HepG2 (cell line): ENCODE data around the gene TRIM31. TPM values are rescaled to one million over a fixed set of nuclear protein-coding genes. Genes with fewer than 3 reads are reported as not detected.

Experiments
- ATM ChIP-seq: fragments of 450-650 bp; IDR thresholded peaks from 2 replicates; pipeline ENCODE4 v1.7.1; 2017; ENCODE audit warnings: mild to moderate bottlenecking, borderline replicate concordance
- CSRNP1 ChIP-seq: sonication (generic); formaldehyde crosslinking; IDR thresholded peaks from 2 replicates; pipeline ENCODE4 v1.8.1; 2023; ENCODE audit warnings: mild to moderate bottlenecking, missing genetic modification reagents
- ISX ChIP-seq: sonication (generic); formaldehyde crosslinking; conservative IDR thresholded peaks from 2 replicates; pipeline ENCODE4 v1.5.0; 2020; ENCODE audit warnings: missing genetic modification reagents
- KLF13 ChIP-seq: sonication (generic); formaldehyde crosslinking; IDR thresholded peaks from 2 replicates; pipeline ENCODE4 v1.4.0; 2020; ENCODE audit warnings: mild to moderate bottlenecking, missing genetic modification reagents
- KLF16 ChIP-seq, 2 experiments: sonication (generic) in 1 of 2; formaldehyde crosslinking in 1 of 2; IDR thresholded peaks; 2 replicates each; pipeline versions ENCODE4 v1.6.1 to v1.8.0; 2016 to 2023; ENCODE audit warnings: missing genetic modification reagents in 2 of 2, missing compliant biosample characterization in 1 of 2
- POLR2A ChIP-seq, 2 experiments: IDR thresholded peaks; 2 replicates each; pipeline ENCODE4 v1.6.1; 2011; ENCODE audit warnings: low read depth in 2 of 2, low read length in 2 of 2, mild to moderate bottlenecking in 1 of 2, moderate library complexity in 1 of 2; ENCODE audit not compliant: insufficient read depth in 1 of 2
- THYN1 ChIP-seq: sonication (generic); formaldehyde crosslinking; IDR thresholded peaks from 2 replicates; pipeline ENCODE4 v1.8.1; 2023; ENCODE audit warnings: low read depth, mild to moderate bottlenecking, moderate library complexity, missing genetic modification reagents, borderline replicate concordance
- ZBTB3 ChIP-seq: sonication (generic); formaldehyde crosslinking; IDR thresholded peaks from 2 replicates; pipeline ENCODE4 v1.4.0; 2020; ENCODE audit warnings: low read depth, mild to moderate bottlenecking, moderate library complexity, missing genetic modification reagents, borderline replicate concordance
- ZMAT5 ChIP-seq: sonication (generic); formaldehyde crosslinking; IDR thresholded peaks from 2 replicates; pipeline ENCODE4 v1.5.0; 2020; ENCODE audit warnings: mild to moderate bottlenecking, low read depth, missing genetic modification reagents, borderline replicate concordance
- ZMYM3 ChIP-seq: sonication (generic); formaldehyde crosslinking; IDR thresholded peaks from 2 replicates; pipeline ENCODE4 v1.5.1; 2020; ENCODE audit warnings: mild to moderate bottlenecking, missing genetic modification reagents
- ZNF292 ChIP-seq: sonication (generic); formaldehyde crosslinking; IDR thresholded peaks from 2 replicates; pipeline ENCODE4 v1.8.1; 2022; ENCODE audit warnings: mild to moderate bottlenecking, low read depth, missing genetic modification reagents, borderline replicate concordance
- ZNF30 ChIP-seq: sonication (generic); formaldehyde crosslinking; IDR thresholded peaks from 2 replicates; pipeline ENCODE4 v1.5.0; 2020; ENCODE audit warnings: mild to moderate bottlenecking, missing genetic modification reagents
- ZNF510 ChIP-seq: sonication (generic); formaldehyde crosslinking; IDR thresholded peaks from 2 replicates; pipeline ENCODE4 v1.4.0; 2020; ENCODE audit warnings: low read depth, mild to moderate bottlenecking, missing genetic modification reagents
- ZNF557 ChIP-seq: sonication (generic); formaldehyde crosslinking; IDR thresholded peaks from 2 replicates; pipeline ENCODE4 v1.4.0; 2020; ENCODE audit warnings: missing genetic modification reagents
- ZNF790 ChIP-seq: sonication (generic); formaldehyde crosslinking; IDR thresholded peaks from 2 replicates; pipeline ENCODE4 v1.8.0; 2022; ENCODE audit warnings: missing genetic modification reagents, mild to moderate bottlenecking, borderline replicate concordance
- ZSCAN25 ChIP-seq: sonication (generic); formaldehyde crosslinking; IDR thresholded peaks from 2 replicates; pipeline ENCODE4 v1.8.0; 2022; ENCODE audit warnings: mild to moderate bottlenecking, missing genetic modification reagents
- polyA plus RNA-seq, 8 experiments: library from polyadenylated mRNA; depleted of rRNA in 3 of 8; stranded (reverse) in 7 of 8; unstranded in 1 of 8; fragments of >200 nt; fragmentation: Illumina TruSeq in 4 of 8; extraction: Trizol in 4 of 8; gene quantifications; 2 replicates each; pipeline versions ENCODE4 v1.2.1 to v1.2.3, GENCODE V29; 2011 to 2016; ENCODE audit warnings: low read depth in 4 of 8, missing spikeins in 1 of 8, mixed read lengths in 1 of 8; ENCODE audit not compliant: insufficient read depth in 1 of 8
- total RNA-seq, 5 experiments: library from RNA; depleted of rRNA; stranded (reverse); fragments of >200 nt; fragmentation: Illumina TruSeq; extraction: Trizol; gene quantifications; 2 replicates each; pipeline ENCODE4 v1.2.3, GENCODE V29; 2016; ENCODE audit warnings: low read depth in 1 of 5

The TRIM31 gene
- total and polyA plus RNA-seq, 2 of the 13 experiments (the other 11 are each of a cell fraction or from before 2014, with no cell fraction given) = 0.13 to 0.51 TPM

- TF ChIP-seq THYN1 (CRISPR knock-in tag) (no peak), ATM (no peak), ZMAT5 (CRISPR knock-in tag) (no peak), ZMYM3 (CRISPR knock-in tag) (no peak), ZNF790 (CRISPR knock-in tag) (0 out of 2 replicates have a peak, but pooled peaks have one; percentile 21), ZNF292 (no peak), ZNF510 (CRISPR knock-in tag) (peak; percentile 6; the same call in 1 of the 2 replicates), ZSCAN25 (CRISPR knock-in tag) (no peak), ZNF557 (CRISPR knock-in tag) (no peak), KLF13 (CRISPR knock-in tag) (peak; percentile 76; the same call in 1 of the 2 replicates), ZNF30 (no peak), POLR2A (IDR thresholded peaks at IDR 0.05; ENCODE audit: insufficient read depth in 1 of 2, low read depth in 2 of 2, low read length in 2 of 2) (no peak), CSRNP1 (CRISPR knock-in tag) (peak; percentile 72; the same call in 1 of the 2 replicates), ZBTB3 (CRISPR knock-in tag) (no peak), ISX (CRISPR knock-in tag) (no peak), KLF16 (CRISPR knock-in tag; IDR thresholded peaks at IDR 0.05) (0 out of 4 replicates have a peak, but pooled peaks of 1 of the 2 experiments have one; percentile 39)
Observed at GRCh38 chr6:30067460-30068139, 45.3 kb downstream of the TRIM31 start (continued).
